HG02571 (cell line): ENCODE data around the gene ACACA.
"Not testable (repeated sequence)": the region's sequence is repeated elsewhere in the genome, so short reads cannot be mapped to it uniquely, and the experiment has no call there.

ENCODE experiments used
- ATAC-seq: cut with Tn5 transposase; IDR thresholded peaks from one replicate; pipeline ENCODE4 v1.9.1; 2021; ENCODE audit warnings: mild to moderate bottlenecking, moderate library complexity; ENCODE audit not compliant: unreplicated experiment

ACACA gene

DNA sequence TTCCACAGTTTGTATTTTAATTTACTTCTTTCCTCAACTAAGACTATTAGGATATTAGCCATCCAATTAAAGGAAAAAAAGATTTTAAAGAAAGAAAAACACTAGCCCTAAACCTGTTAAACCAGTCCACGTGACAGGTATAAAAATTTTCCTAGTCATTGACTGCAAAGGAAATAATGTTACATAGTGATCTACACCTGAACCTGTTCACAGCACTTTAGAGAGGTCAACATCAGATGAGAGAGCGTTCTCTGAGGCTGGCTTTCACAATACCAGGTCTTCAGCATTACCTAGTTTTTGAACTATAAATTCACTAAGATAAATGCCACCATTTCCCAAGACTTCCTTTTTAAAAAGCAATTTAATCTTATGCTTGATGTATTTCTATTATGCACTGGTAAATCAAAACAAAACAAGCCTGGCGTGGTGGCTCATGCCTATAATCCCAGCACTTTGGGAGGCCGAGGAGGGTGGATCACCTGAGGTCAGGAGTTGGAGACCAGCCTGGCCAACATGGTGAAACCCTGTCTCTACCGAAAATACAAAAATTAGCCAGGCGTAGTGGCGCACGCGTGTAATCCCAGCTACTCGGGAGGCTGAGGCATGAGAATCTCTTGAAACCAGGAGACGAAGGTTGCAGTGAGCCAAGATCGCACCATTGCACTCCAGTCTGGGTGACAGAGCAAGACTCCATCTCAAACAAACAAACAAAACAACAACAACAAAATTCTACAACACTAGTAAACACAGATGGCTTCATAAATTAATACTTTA, 49.7 kb downstream of the ACACA start:
- not testable (repeated sequence) for ATAC-seq

GRCh38 chr17:37346863-37347402, 59.7 kb downstream of the ACACA start:
- not testable (repeated sequence) for ATAC-seq

DNA sequence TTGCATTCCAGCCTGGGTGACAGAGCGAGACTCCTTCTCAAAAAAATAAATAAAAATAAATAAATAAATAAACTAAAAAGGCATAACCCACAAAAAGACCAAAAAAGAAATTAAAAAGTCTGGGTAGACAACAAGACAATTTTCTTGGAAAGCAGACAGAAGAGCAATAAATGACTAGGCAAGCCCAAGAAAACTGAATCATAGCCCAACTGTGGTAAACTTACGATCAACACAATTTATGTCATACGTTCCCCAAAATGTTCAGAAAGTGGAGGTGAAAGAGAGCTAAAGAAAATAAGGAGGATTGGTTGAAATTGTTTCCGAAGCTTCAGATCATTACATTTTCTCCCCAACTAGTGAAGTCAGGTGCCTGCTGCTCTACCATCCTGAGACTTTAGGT, 62.1 kb downstream of the ACACA start:
- ATAC-seq, result no peak

DNA sequence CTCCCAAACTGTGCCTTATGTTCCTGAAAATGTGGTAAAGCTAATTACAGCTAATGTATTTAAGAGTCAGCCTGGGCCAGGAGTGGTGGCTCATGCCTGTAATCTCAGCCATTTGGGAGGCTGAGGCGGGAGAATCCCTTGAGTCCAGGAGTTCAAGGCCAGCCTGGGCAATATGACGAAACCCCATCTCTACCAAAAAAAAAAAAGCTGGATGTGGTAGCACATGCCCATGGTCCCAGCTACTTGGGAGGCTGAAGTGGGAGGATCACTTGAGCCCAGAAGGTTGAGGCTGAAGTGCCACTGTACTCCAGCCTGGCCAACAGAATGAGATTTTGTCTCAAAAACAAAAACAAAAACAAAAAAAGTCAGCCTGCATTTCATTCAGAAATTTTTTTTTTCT, 64.0 kb downstream of the ACACA start:
- no peak for ATAC-seq

- ATAC-seq, result no peak
These were observed 65.8 kb downstream of the ACACA start for GRCh38 chr17:37340804-37341203.

DNA sequence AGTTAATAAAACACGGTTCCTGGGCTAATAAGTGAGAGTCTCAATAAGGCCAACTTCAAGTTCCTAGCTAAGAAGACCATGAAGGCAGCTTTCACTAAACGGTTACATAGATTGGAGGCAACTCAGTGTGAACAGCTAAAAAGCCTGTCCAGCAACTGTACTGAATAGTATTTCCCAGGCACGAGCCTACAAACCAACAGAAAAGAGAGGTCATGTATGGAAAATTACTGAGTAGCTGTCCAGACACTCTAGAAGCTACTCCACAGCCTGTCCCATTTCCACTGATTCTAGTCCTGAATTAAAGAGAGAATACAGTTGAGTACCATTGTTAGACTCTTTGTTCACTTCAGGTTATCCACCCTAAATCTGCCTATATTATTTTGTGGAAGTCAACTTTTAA, 67.3 kb downstream of the ACACA start:
- ATAC-seq, result no peak

- ATAC-seq, result no peak
These were observed 67.8 kb downstream of the ACACA start for GRCh38 chr17:37338847-37339246.

DNA sequence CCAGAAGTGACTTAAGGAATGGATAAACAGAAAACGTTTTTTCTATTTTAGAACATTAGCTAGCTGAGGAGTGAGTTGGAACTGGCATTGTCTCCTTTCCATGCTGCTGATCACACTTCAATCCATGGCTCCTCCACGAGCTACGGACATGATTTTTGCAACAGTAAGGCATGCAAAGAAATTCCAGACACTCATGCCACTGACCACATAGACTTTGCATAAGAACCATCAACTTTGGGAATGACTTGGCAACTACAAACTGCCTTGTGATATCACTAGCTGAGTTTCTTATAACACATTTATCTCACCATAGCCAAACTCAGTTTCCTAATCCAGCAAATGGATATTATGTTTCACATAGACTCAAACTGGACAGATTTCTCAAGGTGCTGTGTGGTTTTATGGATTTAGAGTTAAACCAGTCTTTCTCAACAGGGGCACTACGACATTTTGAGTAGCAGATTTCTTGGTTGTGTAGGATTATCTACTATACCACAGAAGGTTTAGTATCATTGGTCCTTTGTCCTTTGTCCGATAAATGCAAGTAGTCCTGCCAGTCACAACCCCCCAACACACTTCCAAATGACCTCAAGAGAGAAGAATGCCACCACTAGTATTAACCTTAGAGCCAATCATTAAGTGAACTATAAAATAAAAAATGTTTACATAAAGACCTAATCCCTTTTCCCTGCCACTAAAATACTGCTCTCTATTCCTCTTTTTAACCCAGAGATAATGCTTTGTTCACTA, 79.1 kb downstream of the ACACA start:
- ATAC-seq, result no peak

- no peak for ATAC-seq
These were observed 83.6 kb downstream of the ACACA start for GRCh38 chr17:37322826-37323561.

- no peak for ATAC-seq
These were observed 84.5 kb downstream of the ACACA start for GRCh38 chr17:37322106-37322505.

DNA sequence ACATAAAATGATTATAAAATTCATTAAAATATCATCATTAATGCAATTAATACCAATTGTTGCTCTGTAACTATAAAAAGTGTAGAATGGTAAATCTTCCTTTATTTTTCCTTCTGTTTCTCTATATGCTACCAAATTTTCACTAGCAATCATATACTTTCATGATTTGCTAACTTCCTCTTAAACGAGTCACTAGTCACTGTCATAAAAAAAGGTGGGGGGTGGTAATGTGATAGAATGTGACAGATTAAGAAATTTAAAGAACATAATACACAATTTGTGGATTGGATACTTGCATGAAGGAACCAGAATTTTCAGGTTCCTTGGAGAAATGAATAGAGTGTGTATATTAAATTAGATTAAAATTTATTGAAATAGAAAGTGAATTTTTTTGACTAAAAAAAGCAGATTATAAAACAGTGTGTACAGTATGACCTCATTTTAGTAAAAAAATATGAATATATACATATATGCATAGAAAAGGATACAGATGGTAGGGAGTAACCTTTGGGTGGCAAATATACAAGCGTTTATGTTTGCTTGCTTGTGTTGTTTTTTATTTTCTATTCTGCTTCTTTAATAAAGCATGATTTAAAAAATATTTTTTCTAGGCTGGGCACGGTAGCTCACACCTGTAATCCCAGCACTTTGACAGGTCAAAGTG, 87.6 kb downstream of the ACACA start:
- ATAC-seq, result no peak

GRCh38 chr17:37317867-37318266, 88.8 kb downstream of the ACACA start:
- no peak for ATAC-seq

GRCh38 chr17:37315601-37316000, 91.0 kb downstream of the ACACA start:
- ATAC-seq, result no peak

- no peak for ATAC-seq
These were observed 94.3 kb downstream of the ACACA start for GRCh38 chr17:37312137-37312923.

DNA sequence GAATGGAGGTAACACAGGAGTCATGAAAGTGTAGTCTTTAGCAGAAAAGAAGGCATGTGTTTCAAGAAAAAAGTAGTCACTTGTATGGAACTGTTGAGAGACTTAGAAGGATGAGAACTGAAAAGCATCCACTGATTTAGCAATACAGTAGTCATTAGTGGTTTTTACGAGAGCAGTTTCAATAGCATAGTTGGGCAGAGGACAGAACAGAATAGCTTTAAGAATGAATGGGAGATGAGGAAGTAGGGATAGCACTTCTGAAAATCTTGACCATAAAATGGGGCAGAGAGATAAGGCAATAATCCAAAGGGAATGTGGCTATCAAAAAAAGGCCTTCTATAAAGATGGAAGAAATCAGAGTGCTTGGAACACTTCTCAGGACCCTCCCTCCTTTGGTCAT, 95.7 kb downstream of the ACACA start:
- no peak for ATAC-seq

DNA sequence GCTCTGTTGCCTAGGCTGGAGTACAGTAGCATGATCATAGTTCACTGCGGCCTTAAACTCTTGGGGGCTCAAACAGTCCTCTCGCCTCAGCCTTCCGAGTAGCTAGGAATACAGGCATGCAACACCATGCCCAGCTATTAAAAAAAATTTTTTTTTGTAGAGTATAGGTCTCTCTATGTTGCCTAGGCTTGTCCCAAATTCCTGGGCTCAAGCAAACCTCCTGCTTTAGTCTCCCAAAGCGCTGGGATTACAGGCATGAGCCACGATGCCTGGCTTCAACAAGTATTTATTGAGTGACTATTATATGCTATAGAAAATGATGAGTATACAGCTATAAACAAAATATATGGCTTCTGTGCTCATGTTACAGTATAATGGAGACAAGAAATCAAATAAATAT, 97.6 kb downstream of the ACACA start:
- no peak for ATAC-seq

- no peak for ATAC-seq
These were observed 101.2 kb downstream of the ACACA start for GRCh38 chr17:37305406-37305905.

DNA sequence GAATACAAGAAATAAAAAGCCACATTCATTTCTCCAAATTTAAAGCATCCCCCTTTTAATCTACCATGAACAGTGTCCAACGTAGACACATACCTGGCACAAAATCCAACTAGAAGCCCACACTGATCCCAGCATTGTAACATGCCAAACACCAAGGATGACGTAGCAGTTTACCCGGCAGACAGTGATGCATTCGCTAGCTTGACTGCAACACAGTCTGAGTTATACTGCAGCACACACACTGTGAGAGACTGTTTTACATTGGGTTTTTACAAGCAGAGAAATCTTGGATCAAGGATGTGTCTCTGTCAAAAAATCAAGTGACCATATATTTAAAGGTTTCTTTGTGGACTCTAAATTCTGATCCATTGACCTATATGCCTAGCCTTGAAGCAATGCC, 105.3 kb downstream of the ACACA start:
- ATAC-seq, result no peak

DNA sequence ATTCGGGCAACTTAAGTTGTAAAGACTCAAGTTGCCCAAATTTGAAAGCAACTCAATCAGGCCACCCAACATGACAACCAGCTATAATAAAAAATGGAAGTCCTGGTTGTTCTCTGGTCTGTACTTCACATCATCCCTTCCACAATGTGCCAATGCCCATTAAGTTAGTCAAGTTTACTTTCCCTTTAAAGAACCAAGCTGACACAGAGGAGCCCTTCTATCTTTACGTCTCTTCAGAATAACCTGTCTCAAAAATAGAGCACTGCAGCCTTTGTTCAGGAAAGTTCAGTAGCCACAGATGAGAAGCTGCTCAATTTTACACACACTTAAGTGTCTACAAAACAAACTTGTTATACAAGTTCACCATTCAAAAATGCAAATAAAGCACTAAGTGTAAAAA, 106.0 kb downstream of the ACACA start:
- no peak for ATAC-seq
